Hepatocyte (in vitro differentiated cells): ENCODE measurements around the gene ATXN3L. TPM values are rescaled to one million over a fixed set of nuclear protein-coding genes. Genes with fewer than 3 reads are reported as not detected.

Experiments used
- DNase-seq: peaks from one replicate; pipeline ENCODE4 v3.0.0-alpha.2; 2016; ENCODE audit warnings: low spot score
- H2AFZ ChIP-seq: fragments of 200-600 bp; sonication (generic); 2 replicates; pipeline ENCODE4 v1.6.0; 2016; ENCODE audit warnings: antibody characterized with exemption, mild to moderate bottlenecking
- H3K27ac ChIP-seq: fragments of 200-600 bp; sonication (generic); 2 replicates; pipeline ENCODE4 v1.5.1; 2016; ENCODE audit warnings: mild to moderate bottlenecking
- H3K27me3 ChIP-seq: fragments of 200-600 bp; sonication (generic); 2 replicates; pipeline ENCODE4 v1.6.1; 2016
- H3K36me3 ChIP-seq: fragments of 200-600 bp; sonication (generic); replicated peaks from 2 replicates; pipeline ENCODE4 v1.5.1; 2016; ENCODE audit warnings: low read depth; ENCODE audit not compliant: insufficient read depth
- H3K4me1 ChIP-seq: fragments of 200-600 bp; sonication (generic); 2 replicates; pipeline ENCODE4 v1.5.1; 2016; ENCODE audit warnings: mild to moderate bottlenecking, moderate library complexity; ENCODE audit not compliant: insufficient read depth
- H3K4me2 ChIP-seq: fragments of 200-600 bp; sonication (generic); 2 replicates; pipeline ENCODE4 v1.6.0; 2016
- H3K4me3 ChIP-seq: fragments of 200-600 bp; sonication (generic); 2 replicates; pipeline ENCODE4 v1.5.1; 2016; ENCODE audit warnings: mild to moderate bottlenecking
- H3K79me2 ChIP-seq: fragments of 200-600 bp; sonication (generic); 2 replicates; pipeline ENCODE4 v1.6.0; 2017; ENCODE audit warnings: mild to moderate bottlenecking
- H3K9me2 ChIP-seq: fragments of 200-600 bp; sonication (generic); replicated peaks from 2 replicates; pipeline ENCODE4 v1.6.0; 2017; ENCODE audit warnings: mild to moderate bottlenecking; ENCODE audit not compliant: insufficient read depth
- H3K9me3 ChIP-seq: fragments of 200-600 bp; sonication (generic); 2 replicates; pipeline ENCODE4 v1.5.1; 2016; ENCODE audit warnings: low read depth, mild to moderate bottlenecking
- H4K20me1 ChIP-seq: fragments of 200-600 bp; sonication (generic); 2 replicates; pipeline ENCODE4 v1.6.0; 2016; ENCODE audit warnings: mild to moderate bottlenecking; ENCODE audit not compliant: insufficient read depth, poor library complexity, severe bottlenecking
- EZH2 ChIP-seq: fragments of 200-600 bp; sonication (generic); IDR thresholded peaks from 2 replicates; pipeline ENCODE4 v1.6.1; 2016; ENCODE audit warnings: antibody characterized with exemption, mild to moderate bottlenecking, borderline replicate concordance
- EZH2phosphoT487 ChIP-seq: fragments of 200-600 bp; sonication (generic); IDR thresholded peaks from one replicate; pipeline ENCODE4 v1.6.1; 2018; ENCODE audit warnings: antibody characterized with exemption, mild to moderate bottlenecking, low read depth, moderate library complexity; ENCODE audit not compliant: unreplicated experiment, severe bottlenecking
- WGBS: methylation state at CpG from one replicate; pipeline ENCODE4 v1.1.6; 2016; ENCODE audit warnings: low lambda C conversion rate; ENCODE audit errors: missing lambda C conversion rate; 5-methylcytosine and 5-hydroxymethylcytosine counted together
- polyA plus RNA-seq: library from polyadenylated mRNA; unstranded; fragments of >200 nt; fragmentation: Nextera tagmentation; extraction: Ambion mirVana; gene quantifications from 2 replicates; pipeline ENCODE4 v1.2.1, GENCODE V29; 2016
- total RNA-seq: library from RNA; depleted of rRNA; stranded (reverse); fragments of >200 nt; gene quantifications from 2 replicates; pipeline ENCODE4 v1.2.3, GENCODE V29; 2014
- TF ChIP-seq, protein P1 (sequence below): fragments of 200-600 bp; sonication (generic); IDR thresholded peaks from 2 replicates; pipeline ENCODE4 v1.5.1; 2016; ENCODE audit warnings: antibody characterized with exemption, mild to moderate bottlenecking; ENCODE audit not compliant: poor library complexity

Gene ATXN3L
- total and polyA plus RNA-seq, 2 experiments from 2014 or later, result not detected

DNA sequence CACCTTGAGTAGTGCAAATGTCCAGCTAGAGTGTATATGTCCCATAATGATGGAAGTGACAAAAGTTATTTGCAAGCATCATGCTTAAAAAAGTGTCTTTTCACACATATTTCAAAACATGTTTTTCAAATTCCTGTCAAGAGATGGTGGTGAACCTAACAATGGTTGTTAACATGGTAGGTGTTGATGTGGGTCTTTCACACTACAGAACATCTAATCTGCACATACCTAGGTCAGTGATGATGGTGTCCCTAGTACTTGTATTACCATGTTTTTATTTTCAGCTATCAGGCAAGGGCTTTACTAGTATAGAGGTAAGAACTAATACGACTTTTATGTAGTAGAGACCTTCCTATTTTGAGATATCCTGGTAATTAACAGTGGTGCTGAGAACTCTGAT, 3.4 kb upstream of the ATXN3L start:
- H3K27me3 ChIP-seq, result no peaks in the 10 kb centered on the region
- WGBS, result 91% methylated on average over 1 of the region's 1 CpG
- no peaks in the 10 kb centered on the region for H3K79me2 ChIP-seq
- no peak overlapping the region for H3K4me2 ChIP-seq
- H3K27ac ChIP-seq, result no peak overlapping the region
- H3K4me3 ChIP-seq, result no peak overlapping the region
- H3K9me2 ChIP-seq, result no peaks in the 10 kb centered on the region
- H3K36me3 ChIP-seq, result no peaks in the 10 kb centered on the region
- no peaks in the 10 kb centered on the region for H3K4me1 ChIP-seq
- no peaks in the 10 kb centered on the region for H3K9me3 ChIP-seq
- no peak for DNase-seq
- H4K20me1 ChIP-seq, result no peaks in the 10 kb centered on the region
- no peak for TF ChIP-seq EZH2
- TF ChIP-seq, protein P1, sequence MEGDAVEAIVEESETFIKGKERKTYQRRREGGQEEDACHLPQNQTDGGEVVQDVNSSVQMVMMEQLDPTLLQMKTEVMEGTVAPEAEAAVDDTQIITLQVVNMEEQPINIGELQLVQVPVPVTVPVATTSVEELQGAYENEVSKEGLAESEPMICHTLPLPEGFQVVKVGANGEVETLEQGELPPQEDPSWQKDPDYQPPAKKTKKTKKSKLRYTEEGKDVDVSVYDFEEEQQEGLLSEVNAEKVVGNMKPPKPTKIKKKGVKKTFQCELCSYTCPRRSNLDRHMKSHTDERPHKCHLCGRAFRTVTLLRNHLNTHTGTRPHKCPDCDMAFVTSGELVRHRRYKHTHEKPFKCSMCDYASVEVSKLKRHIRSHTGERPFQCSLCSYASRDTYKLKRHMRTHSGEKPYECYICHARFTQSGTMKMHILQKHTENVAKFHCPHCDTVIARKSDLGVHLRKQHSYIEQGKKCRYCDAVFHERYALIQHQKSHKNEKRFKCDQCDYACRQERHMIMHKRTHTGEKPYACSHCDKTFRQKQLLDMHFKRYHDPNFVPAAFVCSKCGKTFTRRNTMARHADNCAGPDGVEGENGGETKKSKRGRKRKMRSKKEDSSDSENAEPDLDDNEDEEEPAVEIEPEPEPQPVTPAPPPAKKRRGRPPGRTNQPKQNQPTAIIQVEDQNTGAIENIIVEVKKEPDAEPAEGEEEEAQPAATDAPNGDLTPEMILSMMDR, result no peak
- no peak for TF ChIP-seq EZH2phosphoT487
- H2AFZ ChIP-seq, result no peak overlapping the region

DNA sequence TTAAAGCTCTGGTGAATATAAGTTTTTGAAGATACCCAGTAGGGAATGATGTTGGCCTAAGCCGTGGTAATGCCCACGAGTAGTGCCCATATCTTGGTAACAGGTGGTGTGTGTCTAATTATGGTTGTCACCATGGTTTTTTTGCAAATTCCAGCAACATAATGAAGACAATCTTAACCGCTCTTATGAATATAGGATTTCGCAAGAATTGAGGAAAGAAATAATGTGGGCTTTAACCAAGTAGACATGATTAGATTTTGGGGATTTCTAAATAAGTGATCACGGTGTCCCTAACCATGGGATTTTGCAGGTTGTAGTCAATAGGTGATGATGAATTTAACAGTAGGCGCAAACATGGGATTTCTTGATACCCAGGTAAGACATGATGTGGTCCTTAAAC, 2.5 kb downstream of the ATXN3L start:
- Histone ChIP-seq H3K27me3 (no peaks in the 10 kb centered on the region), H2AFZ (no peak overlapping the region), H3K27ac (no peak overlapping the region), H3K4me1 (no peaks in the 10 kb centered on the region), H3K79me2 (no peaks in the 10 kb centered on the region), H3K4me2 (no peak overlapping the region), H3K36me3 (no peaks in the 10 kb centered on the region), H3K9me3 (no peaks in the 10 kb centered on the region), H4K20me1 (no peaks in the 10 kb centered on the region), H3K4me3 (no peak overlapping the region), H3K9me2 (no peaks in the 10 kb centered on the region)
- TF ChIP-seq, protein P1, result no peak
- TF ChIP-seq EZH2 (no peak), EZH2phosphoT487 (no peak)
- WGBS, result 98% methylated on average over 6 of the region's 6 CpGs
- DNase-seq, result no peak

DNA sequence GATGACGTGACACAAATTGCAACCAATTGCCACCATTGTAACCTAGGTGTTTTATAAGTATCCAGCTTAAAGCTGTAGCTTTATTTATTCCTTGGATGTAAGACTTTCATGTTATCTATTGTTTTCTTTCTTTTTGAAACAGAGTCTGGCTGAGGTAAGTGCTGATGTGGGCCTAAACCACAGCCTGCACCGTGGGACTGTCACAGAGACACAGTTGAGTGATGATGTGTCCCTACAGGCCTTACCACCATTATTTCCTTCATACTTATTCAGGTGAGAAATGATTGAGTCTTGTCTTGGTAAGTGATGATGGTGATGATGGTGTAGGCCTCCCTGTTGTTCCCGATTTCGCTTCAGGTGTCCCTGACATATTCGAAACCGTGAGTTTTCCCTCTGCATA, 8.3 kb downstream of the ATXN3L start:
- H4K20me1 ChIP-seq, result no peaks in the 10 kb centered on the region
- no peak overlapping the region for H3K27ac ChIP-seq
- no peak overlapping the region for H2AFZ ChIP-seq
- no peak overlapping the region for H3K4me2 ChIP-seq
- no peaks in the 10 kb centered on the region for H3K36me3 ChIP-seq
- H3K4me3 ChIP-seq, result no peak overlapping the region
- no peaks in the 10 kb centered on the region for H3K79me2 ChIP-seq
- H3K9me2 ChIP-seq, result no peaks in the 10 kb centered on the region
- no peaks in the 10 kb centered on the region for H3K27me3 ChIP-seq
- 97% methylated on average over 6 of the region's 6 CpGs for WGBS
- H3K9me3 ChIP-seq, result no peaks in the 10 kb centered on the region
- TF ChIP-seq EZH2 (no peak), EZH2phosphoT487 (no peak)
- TF ChIP-seq, protein P1, result no peak
- DNase-seq, result no peak
- H3K4me1 ChIP-seq, result no peaks in the 10 kb centered on the region

DNA sequence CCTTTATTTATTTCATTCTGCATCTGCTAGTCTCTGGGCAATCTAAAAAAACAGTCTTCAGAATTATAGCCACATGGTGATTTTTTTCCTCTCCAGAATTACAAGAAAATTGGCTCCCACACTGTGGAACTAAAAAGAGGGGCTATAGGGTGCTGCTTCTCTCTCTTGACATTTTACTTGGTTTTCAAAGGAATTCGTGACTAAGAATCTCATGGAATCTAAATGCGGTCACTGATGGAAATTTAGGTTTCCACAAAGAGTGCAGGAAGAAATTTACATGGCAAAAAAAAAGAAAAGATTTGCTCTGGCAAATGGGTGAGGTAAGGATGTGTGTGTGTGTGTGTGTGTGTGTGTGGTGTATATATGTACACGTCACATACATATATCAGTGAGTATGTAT, 10.2 kb downstream of the ATXN3L start:
- Histone ChIP-seq H3K4me3 (no peak overlapping the region), H3K9me3 (no peaks in the 10 kb centered on the region), H3K9me2 (no peaks in the 10 kb centered on the region), H3K27ac (no peak overlapping the region), H4K20me1 (no peaks in the 10 kb centered on the region), H3K36me3 (no peaks in the 10 kb centered on the region), H3K79me2 (no peaks in the 10 kb centered on the region), H3K4me1 (no peaks in the 10 kb centered on the region), H3K27me3 (no peaks in the 10 kb centered on the region), H2AFZ (no peak overlapping the region), H3K4me2 (no peak overlapping the region)
- WGBS, result 93% methylated on average over 3 of the region's 3 CpGs
- no peak for DNase-seq
- TF ChIP-seq EZH2, result no peak
- TF ChIP-seq, protein P1, result no peak
- TF ChIP-seq EZH2phosphoT487, result no peak
